NCI-H82 treated with DMSO at 0.1 percent for 48 hours (cell line): Measurements from ENCODE around the gene HMG20A.

ENCODE experiments used
- DNase-seq: peaks from one replicate; lab custom pipeline; 2025; ENCODE audit not compliant: unreplicated experiment; lab: John Stamatoyannopoulos, UW

Gene HMG20A

DNA sequence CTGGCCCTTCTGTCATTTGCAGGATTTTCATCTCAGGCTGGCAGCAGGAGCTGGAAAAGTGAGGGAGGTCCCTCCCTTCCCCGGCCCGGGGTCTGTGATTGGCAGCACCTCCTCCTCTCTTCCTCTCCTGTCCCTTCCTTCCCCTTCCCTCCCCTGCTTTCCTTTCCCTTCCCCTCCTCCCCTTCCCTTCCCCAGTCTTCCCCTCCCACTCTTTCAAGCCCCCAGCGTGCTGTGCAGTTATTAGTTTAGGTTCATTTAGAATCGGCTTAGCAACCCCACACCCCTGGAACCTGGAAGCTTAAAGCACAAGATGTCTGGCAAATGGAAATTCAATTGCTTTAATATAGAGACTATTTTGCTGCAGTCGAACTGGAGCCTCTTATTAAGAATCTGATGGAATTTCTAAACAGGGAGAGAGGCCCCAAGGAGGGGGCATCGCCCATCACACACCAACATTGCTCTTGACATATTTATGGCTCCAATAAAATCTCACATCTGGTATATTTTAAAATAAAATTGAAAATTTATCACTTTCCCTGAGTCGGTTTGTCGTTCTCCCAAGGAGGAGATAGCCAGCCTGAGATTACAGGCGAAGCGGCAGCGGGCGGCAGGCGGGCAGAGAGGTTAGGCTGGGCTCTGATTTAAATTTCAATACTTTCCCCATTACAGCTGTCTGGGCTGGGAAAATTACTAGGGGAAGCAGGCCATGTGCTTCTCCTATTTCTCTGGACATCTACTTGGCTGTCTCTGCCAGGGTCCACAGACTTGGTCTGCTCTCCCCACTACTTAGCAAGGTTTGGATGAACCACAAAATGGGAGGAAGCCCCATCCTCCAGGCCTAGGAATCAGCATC, 113.1 kb downstream of the HMG20A start:
- DNase-seq, result peak; percentile 94
